ENCODE results near the gene C16orf89. TPM values are rescaled to one million over a fixed set of nuclear protein-coding genes. Genes with fewer than 3 reads are reported as not detected.

Gene C16orf89
- total RNA-seq, 1 donor from 2014 or later, result not detected

- Mint-ChIP-seq H3K27me3 (ENCODE audit: low read depth) (peaks cover 3% of the 10 kb centered on the region), H3K36me3 (ENCODE audit: low read depth) (no peaks in the 10 kb centered on the region), H3K9me3 (no peaks in the 10 kb centered on the region), H3K4me1 (no peaks in the 10 kb centered on the region), H3K27ac (ENCODE audit: unreplicated experiment) (no peak overlapping the region), H3K4me3 (no peak overlapping the region)
- TF ChIP-seq CTCF (conservative IDR thresholded peaks at IDR 0.05), result no peak
- no peak for DNase-seq (ENCODE audit: low read depth, low spot score)
Observed at GRCh38 chr16:5001986-5002385, 63.8 kb downstream of the C16orf89 start.

DNA sequence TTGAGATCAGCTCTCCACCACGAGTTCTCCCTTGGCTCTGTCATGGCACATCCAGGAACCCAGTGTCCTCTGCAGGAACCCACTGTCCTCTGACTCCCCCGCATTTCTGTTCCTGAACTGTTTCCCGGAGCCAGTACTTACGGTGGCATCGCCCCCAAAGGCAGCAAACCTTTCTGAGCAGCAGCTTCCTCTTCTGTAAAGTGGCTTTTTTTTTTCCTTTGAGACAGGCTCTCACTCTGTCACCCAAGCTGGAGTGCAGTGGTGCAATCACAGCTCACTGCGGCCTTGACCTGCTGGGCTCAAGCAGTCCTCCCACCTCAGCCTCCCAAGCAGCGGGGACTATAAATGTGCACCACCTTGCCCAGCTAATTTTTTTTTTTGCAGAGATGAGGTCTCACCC lies 64.2 kb downstream of the C16orf89 start:
- H3K27ac Mint-ChIP-seq (ENCODE audit: unreplicated experiment), result no peak overlapping the region
- H3K27me3 Mint-ChIP-seq (ENCODE audit: low read depth), result peaks cover 3% of the 10 kb centered on the region
- no peaks in the 10 kb centered on the region for H3K4me1 Mint-ChIP-seq
- no peaks in the 10 kb centered on the region for H3K9me3 Mint-ChIP-seq
- no peak for TF ChIP-seq CTCF (conservative IDR thresholded peaks at IDR 0.05)
- no peak for DNase-seq (ENCODE audit: low read depth, low spot score)
- no peak overlapping the region for H3K4me3 Mint-ChIP-seq
- H3K36me3 Mint-ChIP-seq (ENCODE audit: low read depth), result no peaks in the 10 kb centered on the region

DNA sequence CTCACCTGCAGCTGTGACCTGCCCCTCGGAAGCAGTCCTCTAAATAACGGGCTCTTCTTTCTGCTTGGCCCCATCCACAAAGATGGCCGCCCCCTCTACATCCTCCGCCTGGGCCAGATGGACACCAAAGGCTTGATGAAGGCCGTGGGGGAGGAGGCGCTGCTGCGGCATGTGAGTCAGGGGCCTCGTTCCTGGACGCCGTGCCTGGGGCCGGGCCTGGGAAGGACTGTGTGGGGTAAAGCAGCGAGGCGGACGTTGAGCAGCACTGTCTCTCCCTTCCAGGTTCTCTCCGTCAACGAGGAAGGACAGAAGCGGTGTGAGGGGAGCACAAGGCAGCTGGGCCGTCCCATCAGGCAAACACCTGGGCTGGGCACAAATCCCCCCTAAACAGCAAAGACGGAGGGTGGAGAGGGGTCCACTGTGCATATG lies 65.2 kb downstream of the C16orf89 start:
- no peak for TF ChIP-seq CTCF (conservative IDR thresholded peaks at IDR 0.05)
- no peaks in the 10 kb centered on the region for H3K9me3 Mint-ChIP-seq
- peaks cover 3% of the 10 kb centered on the region for H3K27me3 Mint-ChIP-seq (ENCODE audit: low read depth)
- no peaks in the 10 kb centered on the region for H3K4me1 Mint-ChIP-seq
- no peak overlapping the region for H3K4me3 Mint-ChIP-seq
- no peak for DNase-seq (ENCODE audit: low read depth, low spot score)
- peak overlapping the region; percentile 19 for H3K27ac Mint-ChIP-seq (ENCODE audit: unreplicated experiment)
- H3K36me3 Mint-ChIP-seq (ENCODE audit: low read depth), result no peaks in the 10 kb centered on the region

GRCh38 chr16:4994719-4995434 lies 70.9 kb downstream of the C16orf89 start:
- H3K27me3 Mint-ChIP-seq (ENCODE audit: low read depth), result peaks cover 19% of the 10 kb centered on the region
- H3K36me3 Mint-ChIP-seq (ENCODE audit: low read depth), result no peaks in the 10 kb centered on the region
- no peak overlapping the region for H3K4me3 Mint-ChIP-seq
- peaks cover 2% of the 10 kb centered on the region for H3K9me3 Mint-ChIP-seq
- no peak overlapping the region for H3K27ac Mint-ChIP-seq (ENCODE audit: unreplicated experiment)
- peaks cover 8% of the 10 kb centered on the region for H3K4me1 Mint-ChIP-seq
- no peak for TF ChIP-seq CTCF (conservative IDR thresholded peaks at IDR 0.05)
- no peak for DNase-seq (ENCODE audit: low read depth, low spot score)

Other genes starting within 250 kb of the C16orf89 start
- 133 and 137 TPM in 2 replicates for gene GLYR1, start 218.7 kb downstream of the C16orf89 start, total RNA-seq
- 44.2 and 49.6 TPM in 2 replicates for gene UBN1, start 218.5 kb downstream of the C16orf89 start, total RNA-seq
- gene PPL, start 128.8 kb downstream of the C16orf89 start, total RNA-seq, result 0.16 and 0.26 TPM in 2 replicates
- 0.68 and 0.98 TPM in 2 replicates for gene SEC14L5, start 107.6 kb downstream of the C16orf89 start, total RNA-seq
- gene NAGPA, start 32.0 kb downstream of the C16orf89 start, total RNA-seq, result 11.0 and 15.3 TPM in 2 replicates
- 23.2 and 25.2 TPM in 2 replicates for gene ALG1, start 5.9 kb upstream of the C16orf89 start, total RNA-seq
- gene EEF2KMT, start 31.8 kb upstream of the C16orf89 start, total RNA-seq, result 19.1 and 21.1 TPM in 2 replicates